Fibroblast of lung (primary cell): ENCODE measurements around the gene EPB41L1.

Source experiments
- EZH2 ChIP-seq: IDR thresholded peaks from 2 replicates; pipeline ENCODE4 v1.5.1; 2012; ENCODE audit warnings: low read length, control low read depth, mild to moderate bottlenecking; ENCODE audit errors: missing control alignments
- TF ChIP-seq, protein P1 (sequence below), 2 donors: IDR thresholded peaks in 1 of 2; conservative IDR thresholded peaks in 1 of 2; 1 replicate in 1 of 2; 2 replicates in 1 of 2; pipeline ENCODE4 v1.5.1; 2011 to 2012; ENCODE audit warnings: low read length in 2 of 2, control low read depth in 1 of 2, inconsistent platforms in 1 of 2, low read depth in 1 of 2, mild to moderate bottlenecking in 1 of 2

- TF ChIP-seq, protein P1, sequence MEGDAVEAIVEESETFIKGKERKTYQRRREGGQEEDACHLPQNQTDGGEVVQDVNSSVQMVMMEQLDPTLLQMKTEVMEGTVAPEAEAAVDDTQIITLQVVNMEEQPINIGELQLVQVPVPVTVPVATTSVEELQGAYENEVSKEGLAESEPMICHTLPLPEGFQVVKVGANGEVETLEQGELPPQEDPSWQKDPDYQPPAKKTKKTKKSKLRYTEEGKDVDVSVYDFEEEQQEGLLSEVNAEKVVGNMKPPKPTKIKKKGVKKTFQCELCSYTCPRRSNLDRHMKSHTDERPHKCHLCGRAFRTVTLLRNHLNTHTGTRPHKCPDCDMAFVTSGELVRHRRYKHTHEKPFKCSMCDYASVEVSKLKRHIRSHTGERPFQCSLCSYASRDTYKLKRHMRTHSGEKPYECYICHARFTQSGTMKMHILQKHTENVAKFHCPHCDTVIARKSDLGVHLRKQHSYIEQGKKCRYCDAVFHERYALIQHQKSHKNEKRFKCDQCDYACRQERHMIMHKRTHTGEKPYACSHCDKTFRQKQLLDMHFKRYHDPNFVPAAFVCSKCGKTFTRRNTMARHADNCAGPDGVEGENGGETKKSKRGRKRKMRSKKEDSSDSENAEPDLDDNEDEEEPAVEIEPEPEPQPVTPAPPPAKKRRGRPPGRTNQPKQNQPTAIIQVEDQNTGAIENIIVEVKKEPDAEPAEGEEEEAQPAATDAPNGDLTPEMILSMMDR (conservative IDR thresholded peaks at IDR 0.05 in 1 of 2, IDR thresholded peaks at IDR 0.05 in 1 of 2; ENCODE audit: low read depth in 1 of 2, low read length in 2 of 2): no peak
- no peak for TF ChIP-seq EZH2
Observed at GRCh38 chr20:36254076-36254475, 99.5 kb downstream of the EPB41L1 start.
